SK-N-SH treated with all-trans-retinoic acid at 6 μM for 48 hours (cell line): ENCODE results near the gene OMP.

ENCODE experiments used
- BACH2 ChIP-seq: fragments of 250-450 bp; sonication (Bioruptor Pico); IDR thresholded peaks from 2 replicates; pipeline ENCODE4 v1.9.0; 2021; ENCODE audit warnings: mild to moderate bottlenecking, borderline replicate concordance
- GLIS3 ChIP-seq: fragments of 250-450 bp; sonication (Bioruptor Pico); IDR thresholded peaks from 2 replicates; pipeline ENCODE4 v1.5.0; 2020; ENCODE audit warnings: mild to moderate bottlenecking, moderate library complexity
- RARB ChIP-seq: fragments of 250-450 bp; sonication (Bioruptor Pico); IDR thresholded peaks from 2 replicates; pipeline ENCODE4 v1.8.0; 2021; ENCODE audit warnings: mild to moderate bottlenecking, moderate library complexity
- TCF4 ChIP-seq: fragments of 250-450 bp; sonication (Bioruptor Pico); IDR thresholded peaks from 2 replicates; pipeline ENCODE4 v1.8.0; 2021; ENCODE audit warnings: mild to moderate bottlenecking, moderate library complexity, borderline replicate concordance
- ZC3H10 ChIP-seq: fragments of 250-450 bp; sonication (Bioruptor Pico); IDR thresholded peaks from 2 replicates; pipeline ENCODE4 v1.5.1; 2021; ENCODE audit warnings: mild to moderate bottlenecking, moderate library complexity
- ZNF565 ChIP-seq: fragments of 450-650 bp; formaldehyde crosslinking; conservative IDR thresholded peaks from 2 replicates; pipeline ENCODE4 v1.5.0; 2020; ENCODE audit warnings: low read depth, mild to moderate bottlenecking, moderate library complexity
- ZNF8 ChIP-seq: fragments of 450-650 bp; formaldehyde crosslinking; IDR thresholded peaks from 2 replicates; pipeline ENCODE4 v1.5.0; 2020; ENCODE audit warnings: mild to moderate bottlenecking, moderate library complexity

DNA sequence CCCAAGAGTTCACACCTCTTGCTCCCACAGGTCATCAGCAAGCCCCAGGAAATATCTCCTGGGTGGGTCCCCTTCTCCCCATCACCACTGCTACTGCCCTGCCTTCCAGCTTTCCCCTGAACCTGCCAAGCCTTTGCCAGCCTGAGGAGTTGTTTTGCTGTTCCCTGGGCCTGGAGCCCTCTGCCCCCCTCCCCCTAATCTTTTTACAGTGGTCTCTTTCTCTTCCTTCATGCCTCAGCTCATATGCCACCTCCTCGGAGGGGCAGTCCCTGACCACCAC is 44.3 kb downstream of the OMP start:
- TF ChIP-seq GLIS3 (no peak), ZC3H10 (no peak), RARB (CRISPR knock-in tag) (no peak), BACH2 (no peak), ZNF8 (CRISPR knock-in tag) (no peak), TCF4 (CRISPR knock-in tag) (no peak), ZNF565 (no peak)
